Ovary (tissue), 3 donors: ENCODE data around the gene GPR32.

Source experiments
- EP300 ChIP-seq: sonication (generic); formaldehyde crosslinking; IDR thresholded peaks from one replicate; pipeline ENCODE4 v1.6.1; 2017; ENCODE audit warnings: antibody characterized with exemption
- POLR2A ChIP-seq: fragments of 450-650 bp; IDR thresholded peaks from one replicate; pipeline ENCODE4 v1.6.1; 2017; ENCODE audit warnings: antibody characterized with exemption, mild to moderate bottlenecking, moderate library complexity
- TF ChIP-seq, protein P1 (sequence below), 3 donors: fragments of 450-650 bp in 2 of 3; fragments of 200-600 bp in 1 of 3; IDR thresholded peaks; one replicate each; pipeline versions ENCODE4 v1.5.1 to v1.8.0; 2016 to 2022; ENCODE audit warnings: antibody characterized with exemption in 3 of 3, mild to moderate bottlenecking in 1 of 3
- donor health status: DM: no; HTN: no; CAD: no.

- TF ChIP-seq, protein P1, sequence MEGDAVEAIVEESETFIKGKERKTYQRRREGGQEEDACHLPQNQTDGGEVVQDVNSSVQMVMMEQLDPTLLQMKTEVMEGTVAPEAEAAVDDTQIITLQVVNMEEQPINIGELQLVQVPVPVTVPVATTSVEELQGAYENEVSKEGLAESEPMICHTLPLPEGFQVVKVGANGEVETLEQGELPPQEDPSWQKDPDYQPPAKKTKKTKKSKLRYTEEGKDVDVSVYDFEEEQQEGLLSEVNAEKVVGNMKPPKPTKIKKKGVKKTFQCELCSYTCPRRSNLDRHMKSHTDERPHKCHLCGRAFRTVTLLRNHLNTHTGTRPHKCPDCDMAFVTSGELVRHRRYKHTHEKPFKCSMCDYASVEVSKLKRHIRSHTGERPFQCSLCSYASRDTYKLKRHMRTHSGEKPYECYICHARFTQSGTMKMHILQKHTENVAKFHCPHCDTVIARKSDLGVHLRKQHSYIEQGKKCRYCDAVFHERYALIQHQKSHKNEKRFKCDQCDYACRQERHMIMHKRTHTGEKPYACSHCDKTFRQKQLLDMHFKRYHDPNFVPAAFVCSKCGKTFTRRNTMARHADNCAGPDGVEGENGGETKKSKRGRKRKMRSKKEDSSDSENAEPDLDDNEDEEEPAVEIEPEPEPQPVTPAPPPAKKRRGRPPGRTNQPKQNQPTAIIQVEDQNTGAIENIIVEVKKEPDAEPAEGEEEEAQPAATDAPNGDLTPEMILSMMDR (IDR thresholded peaks at IDR 0.05): no peak
- TF ChIP-seq EP300 (no peak), POLR2A (no peak)
Observed at GRCh38 chr19:50723735-50724521, 46.3 kb upstream of the GPR32 start.
